GM19397 (cell line): Measurements from ENCODE around the gene CDC34.

ENCODE experiments used
- ATAC-seq: cut with Tn5 transposase; IDR thresholded peaks from one replicate; pipeline ENCODE4 v1.9.1; 2021; ENCODE audit warnings: mild to moderate bottlenecking, moderate library complexity; ENCODE audit not compliant: unreplicated experiment

Gene CDC34

GRCh38 chr19:585551-586110, 54.1 kb downstream of the CDC34 start:
- no peak for ATAC-seq

GRCh38 chr19:588093-588740, 56.7 kb downstream of the CDC34 start:
- ATAC-seq, result no peak

DNA sequence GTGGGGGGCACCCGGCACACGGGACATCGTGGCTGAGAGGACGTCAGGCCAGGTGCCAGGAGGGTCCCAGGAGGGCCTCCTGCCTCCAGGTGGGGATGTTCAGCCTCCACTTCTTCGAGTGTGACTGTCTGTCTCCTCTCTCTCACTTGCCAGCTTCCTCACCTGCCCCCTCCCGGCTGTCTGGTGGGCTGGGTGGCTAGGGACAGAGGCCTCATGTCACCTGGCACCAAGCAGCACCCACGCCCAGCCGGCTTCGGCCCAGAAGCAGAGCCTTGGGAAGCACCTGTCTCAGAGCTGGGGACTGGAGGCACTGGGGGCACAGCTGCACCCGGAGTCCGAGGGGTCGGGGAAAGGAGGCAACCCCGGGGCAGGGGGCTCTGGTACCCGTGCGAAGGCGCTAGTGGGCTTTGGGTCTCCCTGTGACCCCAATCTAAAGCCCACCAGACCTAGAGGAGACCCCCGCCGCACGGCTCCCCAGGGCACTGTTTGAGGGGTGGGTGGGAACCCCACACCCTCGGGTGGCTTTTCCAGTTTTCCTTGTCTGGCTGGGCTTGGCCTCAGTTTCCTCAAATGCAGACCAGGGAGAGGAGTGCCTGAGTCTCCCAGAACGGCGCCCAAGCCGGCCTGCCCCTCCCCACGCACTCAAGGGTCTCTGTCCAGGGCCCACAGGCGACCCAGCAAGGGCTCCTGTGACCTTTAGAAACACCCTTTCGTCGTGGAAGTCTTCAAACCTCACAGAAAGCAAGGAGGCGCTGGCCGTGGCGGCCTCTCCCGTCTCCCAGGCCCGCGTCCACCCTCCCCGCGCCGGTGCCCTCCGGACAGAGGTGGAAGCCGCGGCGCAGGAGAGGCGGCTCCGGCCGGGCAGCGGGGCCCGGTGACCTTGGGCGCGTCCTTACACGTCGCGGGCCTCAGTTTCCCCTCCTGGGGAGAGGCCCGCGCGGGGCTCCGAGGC, 57.5 kb downstream of the CDC34 start:
- no peak for ATAC-seq

DNA sequence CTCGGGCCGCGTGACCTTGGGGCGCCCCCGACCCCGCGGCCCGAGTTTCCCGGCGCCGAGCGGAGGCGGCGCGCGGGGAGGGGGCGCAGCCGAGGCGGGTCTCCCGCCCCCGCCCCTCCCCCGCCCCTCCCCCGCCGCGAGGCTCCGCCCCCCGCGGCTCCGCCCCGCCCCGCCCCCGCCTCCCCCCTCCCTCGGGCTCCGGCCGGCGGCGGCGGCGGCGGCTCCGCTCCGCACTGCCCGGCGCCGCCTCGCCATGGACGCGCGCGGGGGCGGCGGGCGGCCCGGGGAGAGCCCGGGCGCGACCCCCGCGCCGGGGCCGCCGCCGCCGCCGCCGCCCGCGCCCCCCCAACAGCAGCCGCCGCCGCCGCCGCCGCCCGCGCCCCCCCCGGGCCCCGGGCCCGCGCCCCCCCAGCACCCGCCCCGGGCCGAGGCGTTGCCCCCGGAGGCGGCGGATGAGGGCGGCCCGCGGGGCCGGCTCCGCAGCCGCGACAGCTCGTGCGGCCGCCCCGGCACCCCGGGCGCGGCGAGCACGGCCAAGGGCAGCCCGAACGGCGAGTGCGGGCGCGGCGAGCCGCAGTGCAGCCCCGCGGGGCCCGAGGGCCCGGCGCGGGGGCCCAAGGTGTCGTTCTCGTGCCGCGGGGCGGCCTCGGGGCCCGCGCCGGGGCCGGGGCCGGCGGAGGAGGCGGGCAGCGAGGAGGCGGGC, 58.3 kb downstream of the CDC34 start, which contains the start of gene HCN2:
HCN2 (plus strand) TSS at position 189 of the 703 bp plus-strand sequence; CDS start at position 254, 65 bp downstream.
- no peak for ATAC-seq

DNA sequence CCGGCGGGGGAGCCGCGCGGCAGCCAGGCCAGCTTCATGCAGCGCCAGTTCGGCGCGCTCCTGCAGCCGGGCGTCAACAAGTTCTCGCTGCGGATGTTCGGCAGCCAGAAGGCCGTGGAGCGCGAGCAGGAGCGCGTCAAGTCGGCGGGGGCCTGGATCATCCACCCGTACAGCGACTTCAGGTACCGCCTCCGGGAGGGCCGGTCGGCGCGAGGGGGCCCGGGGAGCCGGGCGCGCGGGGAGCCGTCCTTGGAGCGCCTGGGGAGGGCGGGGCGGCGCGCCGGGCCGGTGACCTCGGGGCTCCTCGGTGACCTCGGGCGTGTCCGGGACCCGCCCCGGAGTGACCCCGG, 58.8 kb downstream of the CDC34 start:
- ATAC-seq, result no peak

GRCh38 chr19:590750-591098, 59.2 kb downstream of the CDC34 start:
- ATAC-seq, result no peak

GRCh38 chr19:591099-591958, 59.8 kb downstream of the CDC34 start:
- ATAC-seq, result no peak
